ENCODE measurements around the gene NDFIP2.
"Not testable (repeated sequence)": the region's sequence is repeated elsewhere in the genome, so short reads cannot be mapped to it uniquely, and the experiment has no call there.

Gene NDFIP2

GRCh38 chr13:79600146-79600545 lies 119.2 kb downstream of the NDFIP2 start:
- DNase-seq (ENCODE audit: low spot score): not testable (repeated sequence)

- no peak for DNase-seq (ENCODE audit: low spot score)
Measured at GRCh38 chr13:79602936-79603335, 122.0 kb downstream of the NDFIP2 start.

DNA sequence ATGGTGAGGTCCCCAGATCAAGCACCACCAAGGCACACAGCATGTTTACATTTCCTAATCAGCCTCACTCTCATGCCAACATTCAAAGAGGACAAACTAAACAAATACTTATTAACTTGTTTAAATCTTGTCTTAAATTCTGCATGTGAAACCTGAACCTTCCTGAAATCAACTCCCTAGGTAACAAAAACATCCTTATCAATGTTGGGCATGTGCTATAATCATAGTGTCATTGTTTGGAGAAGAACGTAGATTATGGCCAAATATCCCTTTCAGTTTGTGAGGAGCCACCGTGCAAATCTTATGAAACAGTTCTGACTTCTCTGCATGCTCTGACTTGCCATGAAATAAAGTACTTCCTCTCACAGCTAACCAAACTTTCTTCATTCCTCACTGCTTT lies 123.8 kb downstream of the NDFIP2 start:
- DNase-seq (ENCODE audit: low spot score): no peak

All from AG08395 (cell line).